Epithelial cell of proximal tubule (primary cell): ENCODE measurements around the gene MYO18B. TPM values are rescaled to one million over a fixed set of nuclear protein-coding genes. Genes with fewer than 3 reads are reported as not detected.

Experiments used
- DNase-seq: peaks from one replicate; pipeline ENCODE4 v3.0.0-alpha.2; 2011; ENCODE audit warnings: low read depth
- H3K4me3 ChIP-seq: 2 replicates; pipeline ENCODE4 v1.5.1; 2011; ENCODE audit warnings: low read depth, mild to moderate bottlenecking, low read length
- total RNA-seq: library from RNA; depleted of rRNA; stranded (reverse); fragments of >200 nt; gene quantifications from 2 replicates; pipeline ENCODE4 v1.2.3, GENCODE V29; 2015
- TF ChIP-seq, protein P1 (sequence below): conservative IDR thresholded peaks from 2 replicates; pipeline ENCODE4 v1.5.1; 2012; ENCODE audit warnings: low read depth, mild to moderate bottlenecking, low read length

MYO18B gene
- total RNA-seq, 1 donor from 2014 or later: not detected

DNA sequence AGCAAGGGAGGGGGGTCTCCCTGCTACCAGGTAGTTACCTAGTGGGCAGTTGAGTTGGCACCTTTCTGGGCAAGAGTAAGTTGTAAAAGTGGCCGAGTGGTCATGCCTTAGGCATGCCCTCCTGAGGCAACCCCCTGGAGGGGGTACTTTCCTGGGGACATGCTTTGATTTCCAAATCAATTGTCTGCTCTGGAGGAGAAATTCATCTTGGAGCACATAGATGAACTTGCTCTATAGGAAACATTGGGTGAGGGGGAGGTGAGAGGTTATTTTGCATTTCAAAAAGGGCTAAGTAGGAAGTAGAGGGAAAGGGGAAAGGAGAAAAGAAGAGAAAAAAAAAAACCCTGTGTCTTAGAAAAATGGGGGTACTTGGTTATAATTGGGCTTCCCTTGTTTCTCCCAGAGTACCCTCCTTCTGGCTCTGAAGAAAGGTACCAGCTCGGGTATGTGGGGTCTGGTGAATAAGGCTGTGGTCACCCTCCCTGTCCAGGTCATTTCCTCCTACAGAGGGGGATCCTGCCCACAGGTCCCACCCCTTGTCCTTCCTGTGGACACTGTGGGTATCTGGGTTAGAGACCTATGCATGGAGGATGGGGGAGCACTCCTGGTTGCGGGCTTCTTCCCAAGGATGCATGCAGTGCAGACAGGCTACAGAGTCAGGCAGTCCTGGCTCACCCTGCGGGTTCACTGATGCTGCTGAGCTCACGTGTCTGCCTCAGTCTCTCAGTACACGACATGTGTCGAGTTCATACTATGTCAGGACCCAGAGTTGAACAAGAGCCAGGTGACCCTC is 193.5 kb downstream of the MYO18B start:
- TF ChIP-seq, protein P1, sequence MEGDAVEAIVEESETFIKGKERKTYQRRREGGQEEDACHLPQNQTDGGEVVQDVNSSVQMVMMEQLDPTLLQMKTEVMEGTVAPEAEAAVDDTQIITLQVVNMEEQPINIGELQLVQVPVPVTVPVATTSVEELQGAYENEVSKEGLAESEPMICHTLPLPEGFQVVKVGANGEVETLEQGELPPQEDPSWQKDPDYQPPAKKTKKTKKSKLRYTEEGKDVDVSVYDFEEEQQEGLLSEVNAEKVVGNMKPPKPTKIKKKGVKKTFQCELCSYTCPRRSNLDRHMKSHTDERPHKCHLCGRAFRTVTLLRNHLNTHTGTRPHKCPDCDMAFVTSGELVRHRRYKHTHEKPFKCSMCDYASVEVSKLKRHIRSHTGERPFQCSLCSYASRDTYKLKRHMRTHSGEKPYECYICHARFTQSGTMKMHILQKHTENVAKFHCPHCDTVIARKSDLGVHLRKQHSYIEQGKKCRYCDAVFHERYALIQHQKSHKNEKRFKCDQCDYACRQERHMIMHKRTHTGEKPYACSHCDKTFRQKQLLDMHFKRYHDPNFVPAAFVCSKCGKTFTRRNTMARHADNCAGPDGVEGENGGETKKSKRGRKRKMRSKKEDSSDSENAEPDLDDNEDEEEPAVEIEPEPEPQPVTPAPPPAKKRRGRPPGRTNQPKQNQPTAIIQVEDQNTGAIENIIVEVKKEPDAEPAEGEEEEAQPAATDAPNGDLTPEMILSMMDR: no peak
- no peak overlapping the region for H3K4me3 ChIP-seq
- no peak for DNase-seq

DNA sequence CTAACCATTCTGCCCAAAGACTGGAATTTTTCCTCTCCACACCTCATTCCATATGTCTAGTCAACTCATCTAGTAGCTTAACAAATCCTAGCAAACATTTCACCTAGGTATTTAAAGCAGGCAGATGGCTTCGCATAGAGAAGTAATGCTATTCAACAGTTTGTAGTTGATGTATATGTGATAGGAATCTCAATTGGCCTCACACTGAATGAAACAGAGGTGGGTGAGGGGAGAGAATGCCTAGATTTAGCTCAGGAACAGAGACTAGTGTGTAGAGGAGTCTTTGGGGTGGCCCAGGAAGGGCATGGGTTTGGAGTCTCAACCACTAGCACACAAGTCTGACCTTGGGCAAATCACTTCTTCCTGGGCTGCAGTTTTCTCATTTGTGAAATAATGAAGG is 196.2 kb downstream of the MYO18B start:
- TF ChIP-seq, protein P1: no peak
- no peak overlapping the region for H3K4me3 ChIP-seq
- no peak for DNase-seq

DNA sequence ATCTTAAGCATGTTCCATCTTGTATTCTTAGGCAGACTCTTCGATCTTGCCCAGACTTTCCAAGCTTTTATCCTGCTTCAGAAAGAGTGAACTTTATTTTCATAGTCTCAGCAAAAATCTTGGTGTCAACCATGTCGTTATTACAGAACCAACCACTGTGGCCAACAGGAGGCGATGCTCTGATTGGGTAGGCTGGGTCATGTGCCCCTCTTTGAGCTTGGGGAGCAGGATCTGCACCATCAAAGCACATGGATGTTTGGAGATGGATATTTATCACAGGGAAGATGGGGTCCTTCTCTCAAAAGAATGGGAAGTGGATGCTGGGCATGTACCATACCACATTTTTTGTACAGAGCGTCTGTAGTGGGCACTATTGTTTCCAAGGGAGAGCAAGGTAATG is 197.4 kb downstream of the MYO18B start:
- no peak overlapping the region for H3K4me3 ChIP-seq
- TF ChIP-seq, protein P1: no peak
- no peak for DNase-seq

DNA sequence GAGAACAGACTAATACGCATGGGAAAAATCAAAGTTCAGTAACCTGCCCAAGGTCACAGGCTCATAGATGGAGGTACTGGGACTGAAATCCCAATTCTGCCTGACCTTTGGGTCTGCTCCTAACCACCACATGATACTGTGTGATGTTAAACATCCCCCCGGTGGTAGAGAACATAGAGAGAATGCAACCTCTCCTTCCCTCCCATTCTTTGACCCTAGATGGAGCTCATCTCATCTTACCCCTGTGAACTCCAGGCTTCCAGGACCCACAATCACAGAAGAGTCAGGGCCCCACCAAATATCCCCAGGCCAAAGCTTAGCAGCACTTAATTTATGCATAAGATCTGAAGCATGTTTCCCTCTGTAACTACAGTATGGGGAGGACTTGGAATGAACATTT is 198.5 kb downstream of the MYO18B start:
- no peak overlapping the region for H3K4me3 ChIP-seq
- DNase-seq: no peak
- TF ChIP-seq, protein P1: no peak

DNA sequence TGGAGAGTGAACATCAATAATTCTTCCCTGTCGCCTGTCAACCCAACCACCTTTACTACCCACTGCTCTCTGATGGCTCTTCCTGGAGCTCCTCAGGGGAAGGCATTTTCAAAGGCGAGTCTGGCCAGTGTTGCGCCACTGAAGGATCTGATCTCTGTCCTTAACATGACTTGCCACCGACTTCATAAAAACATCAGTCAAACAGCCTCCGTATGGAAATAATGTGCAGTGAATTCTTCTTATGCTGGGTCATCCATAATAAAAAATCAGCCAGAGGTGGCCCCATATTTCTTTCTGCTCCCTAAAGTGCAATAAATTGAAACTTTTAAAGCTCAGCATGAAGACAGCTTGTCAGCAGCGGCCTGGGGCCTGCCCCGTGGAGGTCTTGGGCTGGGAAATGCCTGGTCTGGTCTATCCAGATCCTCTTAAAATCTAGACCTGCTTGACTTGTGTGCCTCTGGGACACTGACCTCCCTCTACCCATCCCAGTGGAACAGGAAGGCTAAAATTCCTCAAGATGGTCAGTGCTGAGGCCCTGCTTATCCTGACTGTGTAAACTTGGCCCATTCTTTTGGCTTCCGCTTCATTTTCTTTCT is 199.5 kb downstream of the MYO18B start:
- TF ChIP-seq, protein P1: no peak
- no peak for DNase-seq

DNA sequence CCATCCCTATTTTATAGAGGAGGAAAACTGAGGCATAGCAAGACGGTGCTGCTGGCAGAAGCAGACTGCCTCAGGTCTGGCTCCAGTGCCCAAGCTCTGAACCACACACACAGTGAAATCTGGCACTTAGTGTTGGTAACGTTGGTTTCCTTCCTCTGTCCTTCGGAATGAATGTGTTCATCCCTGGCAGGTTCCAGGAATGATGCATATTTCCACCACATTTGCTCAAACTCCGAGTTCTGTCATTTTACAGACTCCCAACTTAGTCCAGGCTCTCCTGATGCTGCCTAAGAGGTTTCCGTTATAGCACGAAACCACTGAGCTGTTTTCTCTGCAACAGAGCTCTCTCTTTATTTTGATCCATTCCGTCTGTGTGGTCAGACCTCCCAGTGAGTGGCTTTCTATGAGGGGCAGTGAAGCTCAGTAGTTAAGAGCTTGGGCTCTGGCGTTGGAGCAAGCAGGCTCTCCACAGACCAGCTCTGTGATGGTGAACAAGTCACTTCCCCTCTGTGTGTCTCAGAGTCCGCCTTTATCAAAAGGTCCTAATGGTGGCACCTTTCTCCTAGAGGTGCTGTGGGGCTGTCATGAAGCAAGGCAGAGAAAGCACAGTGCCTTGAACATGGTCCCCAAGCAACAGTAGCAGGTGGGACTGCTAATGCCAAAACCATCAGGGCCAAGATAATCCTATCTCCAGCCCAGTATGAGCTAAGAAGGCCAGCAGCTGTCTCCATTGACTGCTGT is 200.3 kb downstream of the MYO18B start:
- DNase-seq: no peak
- no peak overlapping the region for H3K4me3 ChIP-seq
- TF ChIP-seq, protein P1: no peak

More for the DNA sequence above, 199.5 kb downstream of the MYO18B start:
- H3K4me3 ChIP-seq: no peak overlapping the region
